GM10248 (cell line): Measurements from ENCODE around the gene RPA4.
A peak's percentile ranks its signal among the peaks of the same experiment; 100 is the strongest.
"Not testable (repeated sequence)": the region's sequence is repeated elsewhere in the genome, so short reads cannot be mapped to it uniquely, and the experiment has no call there.

Experiments
- CTCF ChIA-PET: fragments of 300-600 bp; sonication (Branson Sonifier 250); formaldehyde crosslinking; extraction: SDS; loops from one replicate; lab custom pipeline; 2021; ENCODE audit warnings: antibody characterized with exemption; lab: Yijun Ruan, JAX
- POLR2A ChIA-PET: fragments of 350-650 bp; sonication (Branson Sonifier 250); formaldehyde crosslinking; extraction: SDS; loops from one replicate; lab custom pipeline; 2020; ENCODE audit warnings: antibody characterized with exemption; lab: Yijun Ruan, JAX
- DNase-seq: peaks from one replicate; pipeline ENCODE4 v3.0.0; 2012; ENCODE audit errors: extremely low spot score
- TF ChIP-seq, protein P1 (sequence below): IDR thresholded peaks from 2 replicates; pipeline ENCODE4 v1.5.1; 2012; ENCODE audit warnings: mild to moderate bottlenecking, low read depth; ENCODE audit errors: extremely low read depth, missing control alignments, control extremely low read depth

Gene RPA4, protein sequence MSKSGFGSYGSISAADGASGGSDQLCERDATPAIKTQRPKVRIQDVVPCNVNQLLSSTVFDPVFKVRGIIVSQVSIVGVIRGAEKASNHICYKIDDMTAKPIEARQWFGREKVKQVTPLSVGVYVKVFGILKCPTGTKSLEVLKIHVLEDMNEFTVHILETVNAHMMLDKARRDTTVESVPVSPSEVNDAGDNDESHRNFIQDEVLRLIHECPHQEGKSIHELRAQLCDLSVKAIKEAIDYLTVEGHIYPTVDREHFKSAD

DNA sequence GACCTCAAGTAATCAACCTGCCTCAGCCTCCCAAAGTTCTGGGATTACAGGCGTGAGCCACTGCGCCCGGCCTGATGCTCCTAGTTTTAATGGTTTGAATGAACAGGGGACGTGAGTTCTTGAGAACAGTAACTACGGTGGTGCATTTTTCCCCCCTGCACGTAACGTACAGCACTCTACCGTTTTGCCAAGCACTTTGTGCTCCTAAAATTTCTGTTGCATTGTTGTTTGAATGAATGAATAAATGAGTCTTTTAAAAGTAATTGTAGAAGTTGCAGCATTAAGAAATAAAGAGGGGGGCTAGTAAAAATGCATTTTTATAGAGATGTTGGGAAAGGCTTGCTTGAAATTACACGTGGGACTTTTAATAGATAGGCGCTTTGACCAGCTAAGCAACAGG lies at the start of gene RPA4:
TSS of gene RPA4 (plus strand) at position 301 of the 400 bp plus-strand sequence. CDS start 403 bp downstream, outside the sequence.
- ChIA-PET CTCF (no interaction called here), POLR2A (no interaction called here)
- TF ChIP-seq, protein P1, sequence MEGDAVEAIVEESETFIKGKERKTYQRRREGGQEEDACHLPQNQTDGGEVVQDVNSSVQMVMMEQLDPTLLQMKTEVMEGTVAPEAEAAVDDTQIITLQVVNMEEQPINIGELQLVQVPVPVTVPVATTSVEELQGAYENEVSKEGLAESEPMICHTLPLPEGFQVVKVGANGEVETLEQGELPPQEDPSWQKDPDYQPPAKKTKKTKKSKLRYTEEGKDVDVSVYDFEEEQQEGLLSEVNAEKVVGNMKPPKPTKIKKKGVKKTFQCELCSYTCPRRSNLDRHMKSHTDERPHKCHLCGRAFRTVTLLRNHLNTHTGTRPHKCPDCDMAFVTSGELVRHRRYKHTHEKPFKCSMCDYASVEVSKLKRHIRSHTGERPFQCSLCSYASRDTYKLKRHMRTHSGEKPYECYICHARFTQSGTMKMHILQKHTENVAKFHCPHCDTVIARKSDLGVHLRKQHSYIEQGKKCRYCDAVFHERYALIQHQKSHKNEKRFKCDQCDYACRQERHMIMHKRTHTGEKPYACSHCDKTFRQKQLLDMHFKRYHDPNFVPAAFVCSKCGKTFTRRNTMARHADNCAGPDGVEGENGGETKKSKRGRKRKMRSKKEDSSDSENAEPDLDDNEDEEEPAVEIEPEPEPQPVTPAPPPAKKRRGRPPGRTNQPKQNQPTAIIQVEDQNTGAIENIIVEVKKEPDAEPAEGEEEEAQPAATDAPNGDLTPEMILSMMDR = no peak
- DNase-seq = no peak

DNA sequence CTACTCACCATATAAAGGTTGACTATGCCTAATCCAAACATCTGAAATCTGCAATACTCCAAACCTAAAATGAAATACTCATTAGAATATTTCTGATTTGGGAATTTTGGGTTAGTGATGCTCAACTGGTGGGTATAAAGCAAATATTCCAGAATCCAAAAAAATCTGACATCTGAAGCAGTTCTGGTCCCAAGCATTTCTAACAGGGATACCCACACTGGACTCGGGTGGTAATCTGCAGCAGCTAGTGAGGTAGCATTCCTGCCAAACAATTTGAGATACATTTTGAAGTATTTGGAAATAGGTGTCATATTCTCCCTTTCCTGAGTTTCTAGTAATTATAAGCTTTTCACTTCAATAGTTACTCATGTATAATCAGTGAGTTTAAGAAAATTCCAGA lies 49.6 kb upstream of the RPA4 start:
- ChIA-PET POLR2A (no interaction called here), CTCF (no interaction called here)
- TF ChIP-seq, protein P1 = no peak
- no peak for DNase-seq

DNA sequence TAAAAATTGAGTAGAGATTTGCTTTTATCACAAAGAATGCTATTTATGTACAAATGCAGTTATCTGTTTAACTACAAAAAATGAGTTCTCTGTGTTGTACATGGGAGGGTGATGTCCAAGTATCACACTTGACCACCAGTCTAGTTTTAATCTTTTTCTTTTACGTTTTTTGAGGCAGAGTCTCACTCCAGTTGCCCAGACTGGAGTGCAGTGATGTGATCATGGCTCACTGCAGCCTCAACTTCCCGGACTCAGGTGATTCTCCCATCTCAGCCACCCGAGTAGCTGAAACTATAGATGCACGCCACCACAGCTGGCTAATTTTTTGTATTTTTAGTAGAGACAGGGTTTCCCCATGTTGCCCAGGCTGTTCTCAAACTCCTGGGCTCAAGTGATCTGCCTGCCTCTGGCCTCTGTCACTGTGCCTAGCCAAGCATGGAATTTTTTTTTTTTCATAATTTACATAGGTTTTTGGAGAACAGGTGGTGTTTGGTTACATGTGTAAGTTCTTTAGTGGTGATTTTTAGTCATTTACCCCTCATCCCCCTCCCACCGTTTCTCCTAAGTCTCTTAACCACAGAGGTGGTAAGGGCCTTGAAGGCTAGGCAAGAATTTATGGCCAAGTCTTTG lies 47.9 kb upstream of the RPA4 start:
- CTCF ChIA-PET = no interaction called here
- TF ChIP-seq, protein P1 = no peak
- peak; percentile 5 for DNase-seq
- POLR2A ChIA-PET = no interaction called here

DNA sequence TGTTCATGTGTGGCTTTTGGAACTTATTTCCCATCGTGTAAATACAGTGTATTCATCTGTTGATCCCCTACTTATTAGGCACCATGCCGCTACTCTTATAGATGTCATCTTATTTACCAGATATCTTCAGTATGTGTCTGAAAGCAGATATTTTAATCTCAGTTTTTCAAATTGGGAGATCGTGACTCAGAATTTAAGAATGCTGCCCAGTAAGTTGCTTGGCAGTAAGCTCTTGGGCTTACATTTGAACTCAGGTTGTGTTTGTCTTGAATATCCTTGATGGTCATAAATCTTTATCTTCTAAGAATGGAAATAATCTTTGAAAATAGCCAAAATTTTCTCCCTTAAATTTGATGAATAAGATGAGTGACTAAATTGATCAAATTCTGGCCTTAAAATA lies 45.9 kb upstream of the RPA4 start:
- POLR2A ChIA-PET = no interaction called here
- CTCF ChIA-PET = no interaction called here
- TF ChIP-seq, protein P1 = no peak
- DNase-seq = no peak

DNA sequence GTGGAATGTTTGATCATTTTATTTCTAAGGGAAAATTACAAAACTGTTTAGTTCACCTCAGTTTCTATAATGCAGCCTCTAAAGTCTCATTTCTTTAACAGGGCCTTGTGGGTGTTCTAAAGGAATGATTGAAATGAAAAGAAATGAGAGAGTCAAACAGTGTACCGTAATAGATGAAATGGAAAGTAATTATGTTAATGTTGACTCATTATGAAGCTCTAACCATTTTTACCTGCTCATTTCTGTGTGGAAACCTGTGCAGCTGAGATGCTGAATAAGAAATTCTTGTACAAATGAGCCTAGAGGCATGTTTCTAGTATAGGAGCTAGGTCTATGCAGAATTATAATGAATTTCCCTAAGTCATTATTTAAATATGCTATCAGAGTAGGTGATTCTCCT lies 45.2 kb upstream of the RPA4 start:
- TF ChIP-seq, protein P1 = no peak
- ChIA-PET CTCF (interaction anchor here (0.8 kb wide), 1 partner anchor 9 kb away, joined by 3 read pairs; no protein-coding TSS in a partner anchor), POLR2A (no interaction called here)
- DNase-seq = no peak

DNA sequence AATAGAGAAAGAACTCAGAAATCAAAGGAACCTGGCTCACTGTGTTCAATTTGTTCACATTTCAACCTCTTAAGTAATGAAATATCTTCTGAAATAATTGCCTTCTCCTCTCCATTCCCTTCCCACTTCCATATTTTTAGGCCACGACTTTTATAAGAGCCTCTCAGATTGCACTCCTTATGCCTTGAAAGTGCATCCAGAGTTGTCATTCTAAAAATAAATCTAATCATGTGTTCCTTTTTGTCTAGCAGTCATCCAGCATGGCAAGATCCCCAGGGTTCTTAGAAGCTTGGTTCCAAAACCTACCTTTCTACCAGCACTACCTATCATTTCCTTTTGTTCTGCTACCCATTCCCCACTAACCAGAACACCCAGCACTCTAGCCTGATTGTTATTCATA lies 42.4 kb upstream of the RPA4 start:
- POLR2A ChIA-PET = no interaction called here
- CTCF ChIA-PET = no interaction called here

DNA sequence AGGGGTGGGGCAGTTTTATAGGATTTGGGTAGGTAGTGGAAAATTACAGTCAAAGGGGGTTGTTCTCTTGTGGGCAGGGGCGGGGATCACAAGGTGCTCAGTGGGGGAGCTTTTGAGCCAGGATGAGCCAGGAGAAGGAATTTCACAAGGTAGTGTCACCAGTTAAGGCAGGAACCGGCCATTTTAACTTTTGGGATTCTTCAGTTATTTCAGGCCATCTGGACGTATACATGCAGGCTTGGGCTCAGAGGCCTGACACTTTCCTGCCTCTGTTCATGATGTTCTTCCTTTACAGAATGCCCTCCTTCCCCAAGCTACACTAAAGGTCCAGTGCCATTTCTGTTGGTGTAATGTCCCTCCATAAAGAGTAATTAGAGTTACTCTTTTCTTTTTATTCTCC lies 41.8 kb upstream of the RPA4 start:
- CTCF ChIA-PET, POLR2A ChIA-PET: not testable (repeated sequence)

More for the DNA sequence above, 42.4 kb upstream of the RPA4 start:
- TF ChIP-seq, protein P1 = no peak
- no peak for DNase-seq

More for the DNA sequence above, 41.8 kb upstream of the RPA4 start:
- not testable (repeated sequence) for DNase-seq
